PC-9 (cell line): ENCODE measurements around the gene TMEM179B. TPM values are rescaled to one million over a fixed set of nuclear protein-coding genes. Genes with fewer than 3 reads are reported as not detected.
"Not testable (repeated sequence)": the region's sequence is repeated elsewhere in the genome, so short reads cannot be mapped to it uniquely, and the experiment has no call there.

Experiments used
- BruUV-seq: library from RNA; stranded (reverse); fragments of 400-500 nt; replicated peaks from 2 replicates; lab custom pipeline; 2021; lab: Mats Ljungman, UMichigan
- CTCF ChIA-PET: fragments of 300-600 bp; sonication (Branson Sonifier 250); formaldehyde crosslinking; loops from one replicate; lab custom pipeline; 2022; ENCODE audit warnings: antibody characterized with exemption; lab: Charles Lee
- POLR2A ChIA-PET: fragments of 300-600 bp; sonication (Branson Sonifier 250); formaldehyde crosslinking; loops from one replicate; lab custom pipeline; 2022; ENCODE audit warnings: antibody characterized with exemption; ENCODE audit not compliant: unreplicated experiment; lab: Charles Lee
- DNase-seq, 2 experiments: peaks; one replicate each; pipeline versions ENCODE4 v3.0.0 to v3.0.0-alpha.2; 2015 to 2022; ENCODE audit warnings: mixed read lengths in 1 of 2
- H2AFZ ChIP-seq: fragments of 200-600 bp; sonication (generic); 2 replicates; pipeline ENCODE4 v1.8.1; 2017; ENCODE audit warnings: antibody characterized with exemption
- H3F3A ChIP-seq: fragments of 200-600 bp; sonication (generic); 2 replicates; pipeline ENCODE4 v1.8.1; 2017; ENCODE audit warnings: antibody characterized with exemption, mild to moderate bottlenecking, low read depth; ENCODE audit not compliant: insufficient read depth
- H3K27ac ChIP-seq: fragments of 200-600 bp; sonication (generic); 2 replicates; pipeline ENCODE4 v1.6.1; 2016; ENCODE audit warnings: mixed run types
- H3K27me3 ChIP-seq: fragments of 200-600 bp; sonication (generic); 2 replicates; pipeline ENCODE4 v1.6.1; 2016; ENCODE audit warnings: low read depth, mixed run types; ENCODE audit not compliant: insufficient read depth
- H3K36me3 ChIP-seq: fragments of 200-600 bp; sonication (generic); 2 replicates; pipeline ENCODE4 v1.6.1; 2016; ENCODE audit warnings: low read depth, mixed run types
- H3K4me1 ChIP-seq: fragments of 200-600 bp; sonication (generic); replicated peaks from 2 replicates; pipeline ENCODE4 v1.6.1; 2016; ENCODE audit warnings: mixed run types; ENCODE audit not compliant: insufficient read depth
- H3K4me2 ChIP-seq: fragments of 200-600 bp; sonication (generic); 2 replicates; pipeline ENCODE4 v1.6.1; 2017; ENCODE audit warnings: mixed run types
- H3K4me3 ChIP-seq: fragments of 200-600 bp; sonication (generic); 2 replicates; pipeline ENCODE4 v1.6.1; 2016; ENCODE audit warnings: mixed run types
- H3K79me2 ChIP-seq: fragments of 200-600 bp; sonication (generic); 2 replicates; pipeline ENCODE4 v1.6.1; 2017; ENCODE audit warnings: low read depth, mixed run types
- H3K9me2 ChIP-seq: fragments of 200-600 bp; sonication (generic); 2 replicates; pipeline ENCODE4 v1.8.1; 2017; ENCODE audit warnings: mild to moderate bottlenecking; ENCODE audit not compliant: insufficient read depth
- H3K9me3 ChIP-seq: fragments of 200-600 bp; sonication (generic); 2 replicates; pipeline ENCODE4 v1.8.1; 2016; ENCODE audit warnings: low read depth; ENCODE audit not compliant: insufficient read depth
- H4K20me1 ChIP-seq: fragments of 200-600 bp; sonication (generic); 2 replicates; pipeline ENCODE4 v1.8.1; 2017; ENCODE audit not compliant: insufficient read depth
- CTCF ChIP-seq: fragments of 200-600 bp; sonication (generic); conservative IDR thresholded peaks from 2 replicates; pipeline ENCODE4 v1.6.1; 2017; ENCODE audit warnings: mixed run types, antibody characterized with exemption, mild to moderate bottlenecking, moderate library complexity
- EZH2 ChIP-seq: fragments of 200-600 bp; sonication (generic); IDR thresholded peaks from 2 replicates; pipeline ENCODE4 v1.8.0; 2017; ENCODE audit warnings: antibody characterized with exemption, low read depth
- intact Hi-C: fragments of 100-400 bp; cut with micrococcal nuclease; formaldehyde crosslinking; loops from one replicate; pipeline ENCODE4 v1.10.0; 2022; ENCODE audit not compliant: unreplicated experiment
- total RNA-seq: library from RNA; stranded (reverse); gene quantifications from 2 replicates; pipeline ENCODE4 v1.2.3, GENCODE V29; 2021

The TMEM179B gene
- total RNA-seq, 1 experiment from 2014 or later: 45.5 TPM

GRCh38 chr11:62823677-62824076 is 36.5 kb downstream of the TMEM179B start:
- no TSS peak for BruUV-seq
- CTCF ChIA-PET: no interaction called here

GRCh38 chr11:62828130-62828529 is 40.9 kb downstream of the TMEM179B start:
- H3K27me3 ChIP-seq, H3K4me2 ChIP-seq, H3K27ac ChIP-seq, H3K9me3 ChIP-seq, BruUV-seq, H3K4me3 ChIP-seq, CTCF ChIA-PET, H3K9me2 ChIP-seq, H2AFZ ChIP-seq, intact Hi-C loops: not testable (repeated sequence)
- peaks cover 18% of the 10 kb centered on the region for H3K4me1 ChIP-seq
- DNase-seq: peak in 1 of 2 experiments; percentile 33
- H3K79me2 ChIP-seq: peaks cover 46% of the 10 kb centered on the region
- H4K20me1 ChIP-seq: peaks cover 24% of the 10 kb centered on the region
- H3K36me3 ChIP-seq: peaks cover 51% of the 10 kb centered on the region
- H3F3A ChIP-seq: peaks cover 13% of the 10 kb centered on the region; the same call in 1 of the 2 replicates
- POLR2A ChIA-PET: interaction anchor here (0.5 kb wide), 1 partner anchor 1435 kb away, joined by 3 read pairs; no protein-coding TSS in a partner anchor

More at GRCh38 chr11:62823677-62824076, 36.5 kb downstream of the TMEM179B start:
- H3K4me3 ChIP-seq: no peak overlapping the region
- H3K9me2 ChIP-seq: no peaks in the 10 kb centered on the region
- H3K9me3 ChIP-seq: no peaks in the 10 kb centered on the region
- H3K27me3 ChIP-seq: no peaks in the 10 kb centered on the region
- H3K79me2 ChIP-seq: peaks cover 18% of the 10 kb centered on the region
- POLR2A ChIA-PET: no interaction called here
- peak in 1 of 2 experiments; percentile 22 for DNase-seq
- H2AFZ ChIP-seq: no peak overlapping the region
- TF ChIP-seq CTCF (no peak), EZH2 (no peak)
- no peak overlapping the region for H3K27ac ChIP-seq
- H4K20me1 ChIP-seq: peaks cover 15% of the 10 kb centered on the region; the same call in 1 of the 2 replicates
- H3K4me1 ChIP-seq: no peaks in the 10 kb centered on the region
- H3K36me3 ChIP-seq: peaks cover 62% of the 10 kb centered on the region
- no peak overlapping the region for H3K4me2 ChIP-seq
- H3F3A ChIP-seq: peaks cover 23% of the 10 kb centered on the region; the same call in 1 of the 2 replicates
- intact Hi-C loops: no loop called here

- peaks cover 24% of the 10 kb centered on the region for H4K20me1 ChIP-seq
- peak overlapping the region; percentile 100 for H3K4me2 ChIP-seq
- H3K4me1 ChIP-seq: peaks cover 22% of the 10 kb centered on the region
- intact Hi-C loops: loop anchor here (1.0 to 2.0 kb wide), 2 partner anchors 8 to 44 kb away; partner anchors contain the start of genes TMEM179B and WDR74
- H3K79me2 ChIP-seq: peaks cover 57% of the 10 kb centered on the region
- ChIA-PET CTCF (interaction anchor here (0.5 kb wide), 1 partner anchor 234 kb away, joined by 3 read pairs; no protein-coding TSS in a partner anchor), POLR2A (interaction anchor here (0.6 to 0.7 kb wide), 3 partner anchors 10 to 275 kb away, joined by 3 to 5 read pairs (median 3); partner anchors contain the start of genes C11orf98 and CSKMT)
- H3K27me3 ChIP-seq: no peaks in the 10 kb centered on the region
- TF ChIP-seq CTCF: no peak
- no peak for TF ChIP-seq EZH2
- peak overlapping the region; percentile 77 for H3K27ac ChIP-seq
- DNase-seq: peak in 1 of 2 experiments; percentile 32
- H2AFZ ChIP-seq: peak overlapping the region; percentile 76
- no peaks in the 10 kb centered on the region for H3K9me3 ChIP-seq
- no peaks in the 10 kb centered on the region for H3K9me2 ChIP-seq
- peak overlapping the region; percentile 100 for H3K4me3 ChIP-seq
- no TSS peak for BruUV-seq
- peaks cover 26% of the 10 kb centered on the region for H3F3A ChIP-seq
- H3K36me3 ChIP-seq: peaks cover 30% of the 10 kb centered on the region
Measured at GRCh38 chr11:62830904-62831519, 43.8 kb downstream of the TMEM179B start.
